IMR-90 (cell line): ENCODE results near the gene PIEZO2. TPM values are rescaled to one million over a fixed set of nuclear protein-coding genes. Genes with fewer than 3 reads are reported as not detected.

ENCODE experiments used
- polyA plus RNA-seq, 3 experiments: library from polyadenylated mRNA; depleted of rRNA; stranded (reverse); fragments of >200 nt; gene quantifications; 2 replicates each; pipeline ENCODE4 v1.2.3, GENCODE V29; 2012; ENCODE audit warnings: low replicate concordance in 1 of 3
- total RNA-seq: library from RNA; depleted of rRNA; stranded (reverse); fragments of >200 nt; gene quantifications from 2 replicates; pipeline ENCODE4 v1.2.3, GENCODE V29; 2012
- TF ChIP-seq, protein P1 (sequence below): conservative IDR thresholded peaks from 2 replicates; pipeline ENCODE4 v1.5.1; 2012; ENCODE audit warnings: mild to moderate bottlenecking, low read depth, low read length, improper control_type of control experiment

PIEZO2 gene
- total and polyA plus RNA-seq, 2 of the 4 experiments (the other 2 are of a cell fraction) = 2.4 to 4.1 TPM

DNA sequence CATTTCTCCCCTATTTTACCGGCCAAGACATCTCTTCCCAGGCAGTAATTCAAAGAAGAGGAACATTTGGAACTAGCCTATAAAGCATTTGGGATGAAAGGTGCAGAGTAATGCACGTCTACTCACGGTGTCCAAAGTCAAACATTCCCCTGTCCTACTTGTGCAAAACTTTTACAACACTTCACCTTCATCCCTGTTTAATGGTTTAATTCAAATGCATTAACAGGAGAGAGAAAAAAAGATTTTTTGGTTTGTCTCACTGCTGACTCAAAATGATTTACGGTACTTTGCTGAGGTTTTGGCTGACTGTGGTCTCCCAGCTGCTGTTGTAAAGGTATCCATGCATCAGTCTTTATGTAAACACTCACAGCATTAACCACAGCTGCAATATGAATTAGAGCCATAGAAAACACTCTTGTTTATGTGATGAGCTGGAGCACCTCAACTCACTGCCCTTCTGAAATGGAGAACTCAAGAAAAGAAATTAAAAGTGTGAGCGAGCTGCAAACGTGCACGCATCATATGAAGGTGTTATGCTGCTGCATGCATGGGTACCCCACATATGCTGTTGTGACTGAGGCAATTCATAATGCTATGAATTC is 220.5 kb downstream of the PIEZO2 start (continued):
- TF ChIP-seq, protein P1, sequence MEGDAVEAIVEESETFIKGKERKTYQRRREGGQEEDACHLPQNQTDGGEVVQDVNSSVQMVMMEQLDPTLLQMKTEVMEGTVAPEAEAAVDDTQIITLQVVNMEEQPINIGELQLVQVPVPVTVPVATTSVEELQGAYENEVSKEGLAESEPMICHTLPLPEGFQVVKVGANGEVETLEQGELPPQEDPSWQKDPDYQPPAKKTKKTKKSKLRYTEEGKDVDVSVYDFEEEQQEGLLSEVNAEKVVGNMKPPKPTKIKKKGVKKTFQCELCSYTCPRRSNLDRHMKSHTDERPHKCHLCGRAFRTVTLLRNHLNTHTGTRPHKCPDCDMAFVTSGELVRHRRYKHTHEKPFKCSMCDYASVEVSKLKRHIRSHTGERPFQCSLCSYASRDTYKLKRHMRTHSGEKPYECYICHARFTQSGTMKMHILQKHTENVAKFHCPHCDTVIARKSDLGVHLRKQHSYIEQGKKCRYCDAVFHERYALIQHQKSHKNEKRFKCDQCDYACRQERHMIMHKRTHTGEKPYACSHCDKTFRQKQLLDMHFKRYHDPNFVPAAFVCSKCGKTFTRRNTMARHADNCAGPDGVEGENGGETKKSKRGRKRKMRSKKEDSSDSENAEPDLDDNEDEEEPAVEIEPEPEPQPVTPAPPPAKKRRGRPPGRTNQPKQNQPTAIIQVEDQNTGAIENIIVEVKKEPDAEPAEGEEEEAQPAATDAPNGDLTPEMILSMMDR = no peak
